CD4-positive, alpha-beta memory T cell (primary cell): ENCODE results near the gene MASP1. TPM values are rescaled to one million over a fixed set of nuclear protein-coding genes. Genes with fewer than 3 reads are reported as not detected.
A peak's percentile ranks its signal among the peaks of the same experiment; 100 is the strongest.

ENCODE experiments used
- CTCF ChIA-PET: fragments of 350-600 bp; sonication (Branson Sonifier 250); formaldehyde crosslinking; loops from one replicate; lab custom pipeline; 2021; ENCODE audit warnings: inconsistent platforms; ENCODE audit not compliant: partially characterized antibody; lab: Charles Lee
- POLR2A ChIA-PET: fragments of 350-600 bp; sonication (Branson Sonifier 250); formaldehyde crosslinking; loops from one replicate; lab custom pipeline; 2021; ENCODE audit not compliant: partially characterized antibody; lab: Charles Lee
- DNase-seq, 5 donors: peaks; one replicate each; pipeline versions ENCODE4 v3.0.0 to v3.0.0-alpha.2; 2020 to 2022; ENCODE audit warnings: mixed read lengths in 1 of 5
- H3K27ac ChIP-seq: one replicate; pipeline ENCODE4 v1.7.0; 2013; ENCODE audit warnings: low read depth, low read length
- H3K27me3 ChIP-seq: 2 replicates; pipeline ENCODE4 v1.7.0; 2013; ENCODE audit warnings: mild to moderate bottlenecking, low read length, moderate library complexity; ENCODE audit not compliant: insufficient read depth
- H3K36me3 ChIP-seq: 2 replicates; pipeline ENCODE4 v1.7.0; 2013; ENCODE audit warnings: mild to moderate bottlenecking, low read length, moderate library complexity; ENCODE audit not compliant: insufficient read depth
- H3K4me1 ChIP-seq: 2 replicates; pipeline ENCODE4 v1.7.0; 2013; ENCODE audit warnings: mild to moderate bottlenecking, low read length, moderate library complexity; ENCODE audit not compliant: insufficient read depth
- H3K4me3 ChIP-seq, 2 donors: one replicate each; pipeline ENCODE4 v1.7.0; 2013; ENCODE audit warnings: low read length in 2 of 2, mild to moderate bottlenecking in 1 of 2
- H3K9me3 ChIP-seq, 2 donors: one replicate each; pipeline ENCODE4 v1.7.0; 2013; ENCODE audit warnings: low read length in 2 of 2, control low read depth in 1 of 2; ENCODE audit not compliant: control insufficient read depth in 1 of 2
- H3K27ac Mint-ChIP-seq, 7 donors: one replicate each; pipeline ENCODE4 v1.8.0; 2020 to 2021; ENCODE audit warnings: mixed read lengths in 7 of 7, mild to moderate bottlenecking in 6 of 7, inconsistent platforms in 3 of 7, moderate library complexity in 3 of 7
- H3K27me3 Mint-ChIP-seq, 2 donors: one replicate each; pipeline ENCODE4 v1.8.0; 2020 to 2021; ENCODE audit warnings: mixed read lengths in 2 of 2
- H3K36me3 Mint-ChIP-seq, 2 donors: one replicate each; pipeline ENCODE4 v1.8.0; 2020 to 2021; ENCODE audit warnings: mixed read lengths in 2 of 2, inconsistent platforms in 1 of 2, mild to moderate bottlenecking in 1 of 2
- H3K4me1 Mint-ChIP-seq, 4 donors: one replicate each; pipeline ENCODE4 v1.8.0; 2020 to 2021; ENCODE audit warnings: mixed read lengths in 4 of 4, mild to moderate bottlenecking in 1 of 4
- H3K4me3 Mint-ChIP-seq, 8 donors: one replicate each; pipeline ENCODE4 v1.8.0; 2020 to 2021; ENCODE audit warnings: mixed read lengths in 8 of 8, mild to moderate bottlenecking in 7 of 8, moderate library complexity in 6 of 8, inconsistent platforms in 3 of 8
- H3K9me3 Mint-ChIP-seq, 8 donors: one replicate each; pipeline ENCODE4 v1.8.0; 2020 to 2021; ENCODE audit warnings: mixed read lengths in 8 of 8, mild to moderate bottlenecking in 5 of 8, inconsistent platforms in 3 of 8, moderate library complexity in 1 of 8
- intact Hi-C: fragments of 100-400 bp; cut with micrococcal nuclease; formaldehyde crosslinking; loops from one replicate; pipeline ENCODE4 v1.15.1; 2023
- polyA plus RNA-seq, 2 donors: library from polyadenylated mRNA; unstranded; fragments of 300-500 nt; fragmentation: Illumina TruSeq; gene quantifications; one replicate each; pipeline ENCODE4 v1.2.3, GENCODE V29; 2021
- total RNA-seq, 2 experiments: library from RNA; stranded (reverse); gene quantifications; one replicate each; pipeline ENCODE4 v1.2.3, GENCODE V29; 2021

The MASP1 gene, protein sequence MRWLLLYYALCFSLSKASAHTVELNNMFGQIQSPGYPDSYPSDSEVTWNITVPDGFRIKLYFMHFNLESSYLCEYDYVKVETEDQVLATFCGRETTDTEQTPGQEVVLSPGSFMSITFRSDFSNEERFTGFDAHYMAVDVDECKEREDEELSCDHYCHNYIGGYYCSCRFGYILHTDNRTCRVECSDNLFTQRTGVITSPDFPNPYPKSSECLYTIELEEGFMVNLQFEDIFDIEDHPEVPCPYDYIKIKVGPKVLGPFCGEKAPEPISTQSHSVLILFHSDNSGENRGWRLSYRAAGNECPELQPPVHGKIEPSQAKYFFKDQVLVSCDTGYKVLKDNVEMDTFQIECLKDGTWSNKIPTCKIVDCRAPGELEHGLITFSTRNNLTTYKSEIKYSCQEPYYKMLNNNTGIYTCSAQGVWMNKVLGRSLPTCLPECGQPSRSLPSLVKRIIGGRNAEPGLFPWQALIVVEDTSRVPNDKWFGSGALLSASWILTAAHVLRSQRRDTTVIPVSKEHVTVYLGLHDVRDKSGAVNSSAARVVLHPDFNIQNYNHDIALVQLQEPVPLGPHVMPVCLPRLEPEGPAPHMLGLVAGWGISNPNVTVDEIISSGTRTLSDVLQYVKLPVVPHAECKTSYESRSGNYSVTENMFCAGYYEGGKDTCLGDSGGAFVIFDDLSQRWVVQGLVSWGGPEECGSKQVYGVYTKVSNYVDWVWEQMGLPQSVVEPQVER
- total RNA-seq (not detected), polyA plus RNA-seq (not detected)

DNA sequence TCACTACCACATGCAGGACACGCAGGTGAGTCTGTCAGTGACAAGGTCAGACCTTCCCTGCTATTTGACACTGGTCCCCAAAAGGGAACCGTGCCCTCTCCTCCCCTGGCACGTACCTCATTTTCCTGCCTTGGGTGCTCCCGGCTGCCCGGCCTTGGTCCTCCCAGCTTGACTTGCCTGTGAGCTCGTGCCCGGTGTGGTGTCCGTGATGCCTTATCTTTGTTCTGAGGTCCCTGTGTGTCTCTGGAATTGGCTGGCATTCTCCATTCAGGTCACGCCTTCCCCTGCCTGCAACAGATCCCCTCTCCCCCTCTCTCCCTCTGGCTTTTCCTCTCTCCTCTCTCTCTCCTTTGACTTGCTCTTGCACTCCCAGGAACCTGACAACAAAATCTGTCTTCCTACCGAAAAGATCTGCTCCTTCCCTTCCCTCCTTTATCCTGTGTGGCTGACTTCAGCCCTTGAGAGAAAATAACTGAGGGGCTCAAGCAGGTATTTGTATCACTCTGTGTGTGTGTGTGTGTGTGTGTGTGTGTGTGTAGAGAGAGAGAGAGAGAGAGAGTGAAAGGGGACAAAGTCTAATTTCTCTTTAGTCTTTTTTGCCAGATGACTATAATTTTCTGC, at the start of gene MASP1:
MASP1 (minus strand) TSS at position 226 of the 621 bp plus-strand sequence; CDS start at position 121, 105 bp downstream.
- intact Hi-C loops, result no loop called here
- H3K4me1 Mint-ChIP-seq, result peaks cover 0 to 3% (median under 1%) of the 10 kb centered on the region in 4 donors
- H3K27ac Mint-ChIP-seq, result no peak within 1 kb of the TSS

DNA sequence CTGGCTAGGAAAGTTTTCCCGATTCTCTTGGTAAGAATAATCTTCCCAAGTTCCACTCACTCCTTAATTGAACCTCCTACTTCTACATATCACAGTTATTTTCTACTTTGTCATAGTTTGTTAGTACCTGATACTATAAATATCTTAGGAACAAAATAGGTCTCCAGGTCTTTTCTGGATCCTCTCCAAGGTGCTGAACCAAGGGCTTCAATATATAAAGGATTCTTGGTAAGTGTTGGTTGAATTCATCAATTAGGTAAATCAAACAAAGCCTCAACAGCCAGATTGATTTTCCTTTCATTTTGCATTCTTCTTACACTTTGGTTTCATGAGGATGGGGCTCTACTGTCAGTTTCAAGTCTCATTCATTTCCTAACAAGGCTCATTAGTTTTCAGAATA, 49.0 kb upstream of the MASP1 start:
- intact Hi-C loops, result no loop called here
- CTCF ChIA-PET, result interaction anchor here (0.5 to 1.7 kb wide), 4 partner anchors 22 to 464 kb away, joined by 4 to 7 read pairs (median 5); no protein-coding TSS in a partner anchor

More for the DNA sequence above, at the start of gene MASP1:
- CTCF ChIA-PET, result no interaction called here
- Mint-ChIP-seq H3K9me3 (peaks cover 0 to 2% (median 0%) of the 10 kb centered on the region in 8 donors), H3K36me3 (no peaks in the 10 kb centered on the region), H3K4me3 (no peak within 1 kb of the TSS), H3K27me3 (peaks cover 12 to 27% of the 10 kb centered on the region in 2 donors)
- no peak for DNase-seq
- no peaks in the 10 kb centered on the region for H3K9me3 ChIP-seq
- H3K4me3 ChIP-seq, result no peak within 1 kb of the TSS
- H3K36me3 ChIP-seq, result no peaks in the 10 kb centered on the region
- POLR2A ChIA-PET, result no interaction called here
- no peaks in the 10 kb centered on the region for H3K4me1 ChIP-seq
- H3K27ac ChIP-seq, result no peak within 1 kb of the TSS
- no peaks in the 10 kb centered on the region for H3K27me3 ChIP-seq

DNA sequence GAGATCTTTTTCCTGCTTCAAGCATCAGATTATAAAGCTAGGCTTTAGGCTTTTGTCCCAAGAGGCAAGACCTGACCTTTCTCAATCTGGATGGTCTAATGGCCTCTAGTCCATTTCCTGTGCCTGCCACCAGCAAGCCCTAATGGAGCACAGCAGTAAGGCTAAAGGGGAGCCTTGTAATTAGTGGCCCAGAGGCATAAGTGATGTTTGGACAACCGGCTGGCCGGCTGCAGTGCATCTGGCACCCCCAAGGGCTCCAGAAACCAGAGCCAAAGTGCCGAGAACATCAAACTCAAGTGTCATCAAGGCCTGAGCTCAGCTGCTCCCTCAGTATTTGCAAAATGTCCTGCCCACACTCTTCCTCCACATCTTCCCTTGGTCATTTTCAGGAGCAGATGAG, 44.8 kb upstream of the MASP1 start:
- H3K27me3 Mint-ChIP-seq, result peaks cover 14 to 22% of the 10 kb centered on the region in 2 donors
- no peak overlapping the region for H3K27ac Mint-ChIP-seq
- intact Hi-C loops, result no loop called here
- H3K4me1 ChIP-seq, result no peaks in the 10 kb centered on the region
- no peaks in the 10 kb centered on the region for H3K4me1 Mint-ChIP-seq
- no peak for DNase-seq
- H3K27ac ChIP-seq, result no peak overlapping the region
- ChIA-PET CTCF (interaction anchor here (1.2 to 1.4 kb wide), 2 partner anchors 12 to 343 kb away, joined by 3 to 5 read pairs; no protein-coding TSS in a partner anchor), POLR2A (no interaction called here)
- no peaks in the 10 kb centered on the region for H3K27me3 ChIP-seq
- no peaks in the 10 kb centered on the region for H3K9me3 Mint-ChIP-seq
- H3K36me3 ChIP-seq, result no peaks in the 10 kb centered on the region
- H3K4me3 Mint-ChIP-seq, result no peak overlapping the region
- no peak overlapping the region for H3K4me3 ChIP-seq
- no peaks in the 10 kb centered on the region for H3K36me3 Mint-ChIP-seq
- no peaks in the 10 kb centered on the region for H3K9me3 ChIP-seq

More for the DNA sequence above, 49.0 kb upstream of the MASP1 start:
- H3K4me3 Mint-ChIP-seq, result no peak overlapping the region
- H3K36me3 Mint-ChIP-seq, result no peaks in the 10 kb centered on the region
- H3K4me1 Mint-ChIP-seq, result no peaks in the 10 kb centered on the region
- peaks cover 18 to 22% of the 10 kb centered on the region in 2 donors for H3K27me3 Mint-ChIP-seq
- Histone ChIP-seq H3K27me3 (no peaks in the 10 kb centered on the region), H3K4me1 (no peaks in the 10 kb centered on the region), H3K9me3 (no peaks in the 10 kb centered on the region), H3K4me3 (no peak overlapping the region), H3K27ac (no peak overlapping the region), H3K36me3 (no peaks in the 10 kb centered on the region)
- DNase-seq, result no peak
- no peaks in the 10 kb centered on the region for H3K9me3 Mint-ChIP-seq
- POLR2A ChIA-PET, result no interaction called here
- H3K27ac Mint-ChIP-seq, result no peak overlapping the region

DNA sequence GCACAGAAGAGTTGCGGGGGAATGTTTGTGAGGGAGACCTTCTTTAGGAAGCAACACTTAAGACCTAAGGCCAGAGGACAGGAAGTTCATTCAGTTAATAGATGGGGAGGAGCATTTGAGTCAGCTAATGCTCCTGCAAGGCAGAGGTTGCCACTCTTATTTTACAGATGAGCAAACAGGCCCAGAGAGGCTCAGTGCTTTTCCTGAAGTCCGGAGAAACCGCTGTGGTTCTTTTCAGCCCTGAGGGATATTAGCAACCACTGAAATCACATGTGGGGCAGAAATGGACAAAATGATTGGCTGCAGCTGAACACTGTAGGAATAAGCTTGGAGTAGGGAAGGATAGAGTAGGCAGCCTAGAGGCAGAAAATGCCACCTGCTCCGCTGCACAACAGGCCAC, 43.4 kb upstream of the MASP1 start:
- no peak overlapping the region for H3K27ac Mint-ChIP-seq

DNA sequence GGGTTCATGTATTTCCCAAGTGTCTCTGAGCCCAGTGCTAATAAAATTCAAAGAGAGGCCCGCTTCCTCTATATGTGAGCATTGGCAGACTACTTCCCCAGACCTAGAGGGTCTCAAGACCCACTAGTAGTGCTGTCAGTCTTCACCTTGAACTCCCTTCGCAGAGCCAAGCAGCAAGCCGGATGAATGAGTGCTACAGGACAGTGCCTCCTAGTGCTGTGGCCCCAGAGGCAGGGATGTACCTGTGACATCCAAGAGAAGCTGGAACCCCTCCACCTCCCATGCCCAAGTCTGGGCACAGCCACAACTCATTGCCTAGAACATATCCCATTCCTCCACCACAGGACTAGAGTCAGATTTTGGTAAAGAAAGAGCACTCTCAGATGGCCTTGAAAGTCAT, 37.2 kb upstream of the MASP1 start:
- ChIA-PET POLR2A (no interaction called here), CTCF (interaction anchor here (3.4 to 16.8 kb wide), 2 partner anchors 9 to 351 kb away, joined by 15 to 464 read pairs; no protein-coding TSS in a partner anchor)
- Mint-ChIP-seq H3K4me1 (no peaks in the 10 kb centered on the region), H3K27me3 (peaks cover 1 to 2% of the 10 kb centered on the region in 2 donors), H3K9me3 (no peaks in the 10 kb centered on the region), H3K4me3 (no peak overlapping the region), H3K27ac (peak overlapping the region in 1 of 7 donors; percentile 11), H3K36me3 (no peaks in the 10 kb centered on the region)
- H3K27me3 ChIP-seq, result no peaks in the 10 kb centered on the region
- no peaks in the 10 kb centered on the region for H3K4me1 ChIP-seq
- H3K9me3 ChIP-seq, result no peaks in the 10 kb centered on the region
- H3K36me3 ChIP-seq, result no peaks in the 10 kb centered on the region
- H3K27ac ChIP-seq, result no peak overlapping the region
- H3K4me3 ChIP-seq, result no peak overlapping the region
- intact Hi-C loops, result no loop called here
- DNase-seq, result no peak

More for the DNA sequence above, 43.4 kb upstream of the MASP1 start:
- intact Hi-C loops, result no loop called here
- CTCF ChIA-PET, result interaction anchor here (1.4 kb wide), 1 partner anchor 13 kb away, joined by 4 read pairs; no protein-coding TSS in a partner anchor
- Mint-ChIP-seq H3K36me3 (no peaks in the 10 kb centered on the region), H3K4me1 (no peaks in the 10 kb centered on the region), H3K4me3 (no peak overlapping the region), H3K9me3 (no peaks in the 10 kb centered on the region), H3K27me3 (peaks cover 6 to 16% of the 10 kb centered on the region in 2 donors)
- Histone ChIP-seq H3K27ac (no peak overlapping the region), H3K9me3 (no peaks in the 10 kb centered on the region), H3K27me3 (no peaks in the 10 kb centered on the region), H3K4me1 (no peaks in the 10 kb centered on the region), H3K36me3 (no peaks in the 10 kb centered on the region), H3K4me3 (no peak overlapping the region)
- POLR2A ChIA-PET, result no interaction called here
- no peak for DNase-seq

DNA sequence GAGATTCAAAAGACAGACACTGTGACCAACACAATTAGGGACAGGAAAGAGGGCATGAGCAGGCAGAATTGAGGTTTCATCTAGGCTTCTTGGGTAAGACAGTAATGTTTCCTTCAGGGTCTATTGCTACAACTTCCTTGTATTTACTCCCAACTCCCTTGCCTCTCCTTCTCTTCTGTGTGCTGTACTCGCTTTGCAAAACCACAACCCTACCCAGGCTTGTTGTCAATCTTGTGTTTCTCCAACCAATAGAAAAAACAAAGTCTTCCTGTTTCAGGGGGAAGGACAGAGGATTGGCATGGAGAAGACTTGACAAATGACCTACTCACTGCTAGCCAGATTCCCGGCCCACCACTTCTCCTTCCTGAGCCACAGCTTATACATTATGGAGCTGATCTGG, 36.3 kb upstream of the MASP1 start:
- Histone ChIP-seq H3K4me3 (no peak overlapping the region), H3K27me3 (no peaks in the 10 kb centered on the region), H3K27ac (no peak overlapping the region), H3K4me1 (no peaks in the 10 kb centered on the region), H3K9me3 (no peaks in the 10 kb centered on the region), H3K36me3 (no peaks in the 10 kb centered on the region)
- Mint-ChIP-seq H3K27me3 (peaks cover 1 to 2% of the 10 kb centered on the region in 2 donors), H3K9me3 (no peaks in the 10 kb centered on the region), H3K36me3 (no peaks in the 10 kb centered on the region), H3K4me3 (no peak overlapping the region), H3K4me1 (no peaks in the 10 kb centered on the region), H3K27ac (no peak overlapping the region)
- DNase-seq, result no peak
- POLR2A ChIA-PET, result no interaction called here
- intact Hi-C loops, result no loop called here
- CTCF ChIA-PET, result interaction anchor here (1.6 to 16.8 kb wide), 2 partner anchors 10 to 352 kb away, joined by 9 to 464 read pairs; no protein-coding TSS in a partner anchor
